Adrenal gland (tissue), 12 donors: Measurements from ENCODE around the gene TMEM235. TPM values are rescaled to one million over a fixed set of nuclear protein-coding genes. Genes with fewer than 3 reads are reported as not detected.
A peak's percentile ranks its signal among the peaks of the same experiment; 100 is the strongest.

ENCODE experiments used
- DNase-seq, 7 donors: peaks; one replicate each; pipeline ENCODE4 v3.0.0-alpha.2; 2019 to 2020
- H3K27ac ChIP-seq, 5 donors: fragments of 200-600 bp; sonication (generic) in 4 of 5; 1 replicate in 3 of 5; 2 replicates in 2 of 5; pipeline versions ENCODE4 v1.5.1 to v1.8.0; 2016 to 2020; ENCODE audit warnings: mild to moderate bottlenecking in 1 of 5
- H3K27me3 ChIP-seq: fragments of 200-600 bp; 2 replicates; pipeline ENCODE4 v1.8.0; 2021
- H3K36me3 ChIP-seq, 2 donors: fragments of 200-600 bp; replicated peaks in 1 of 2; 1 replicate in 1 of 2; 2 replicates in 1 of 2; pipeline versions ENCODE4 v1.5.1 to v1.8.0; 2018 to 2022
- H3K4me1 ChIP-seq, 2 donors: fragments of 200-600 bp; replicated peaks in 1 of 2; 1 replicate in 1 of 2; 2 replicates in 1 of 2; pipeline versions ENCODE4 v1.5.1 to v1.8.0; 2018 to 2021
- H3K4me3 ChIP-seq, 4 donors: fragments of 200-600 bp; sonication (generic) in 3 of 4; one replicate each; pipeline ENCODE4 v1.5.1; 2016 to 2018
- H3K9me3 ChIP-seq, 3 donors: fragments of 200-600 bp; sonication (generic) in 1 of 3; replicated peaks in 1 of 3; 1 replicate in 2 of 3; 2 replicates in 1 of 3; pipeline versions ENCODE4 v1.5.1 to v1.8.0; 2016 to 2021
- CTCF ChIP-seq, 6 experiments: fragments of 450-650 bp in 4 of 6; fragments of 200-600 bp in 2 of 6; sonication (generic) in 1 of 6; IDR thresholded peaks; 1 replicate in 5 of 6; 2 replicates in 1 of 6; pipeline versions ENCODE4 v1.5.1 to v1.8.0; 2016 to 2021; ENCODE audit warnings: antibody characterized with exemption in 6 of 6, mild to moderate bottlenecking in 2 of 6, moderate library complexity in 1 of 6
- POLR2A ChIP-seq, 2 donors: fragments of 450-650 bp; IDR thresholded peaks; one replicate each; pipeline ENCODE4 v1.6.1; 2017; ENCODE audit warnings: antibody characterized with exemption in 2 of 2, mild to moderate bottlenecking in 2 of 2, moderate library complexity in 1 of 2
- WGBS, 4 donors: extraction: QIAGEN DNeasy Blood & Tissue Kit in 2 of 4; methylation state at CpG; one replicate each; pipeline versions ENCODE4 v1.1.5 to v1.1.7; 2013 to 2017; 5-methylcytosine and 5-hydroxymethylcytosine counted together
- intact Hi-C, 2 donors: fragments of 100-400 bp; cut with DNase I; formaldehyde crosslinking; loops; one replicate each; pipeline versions ENCODE4 v1.14.1 to v1.15.0; 2022 to 2023
- polyA plus RNA-seq, 3 donors: library from polyadenylated mRNA; stranded (reverse); fragments of 200-250 nt in 2 of 3; fragments of 350-450 nt in 1 of 3; fragmentation: Illumina TruSeq in 1 of 3; extraction: RNeasy Lipid Tissue Mini Kit (QIAGEN cat#74804) in 1 of 3; gene quantifications; one replicate each; pipeline ENCODE4 v1.2.3, GENCODE V29; 2013 to 2014
- total RNA-seq, 9 donors: library from RNA; depleted of rRNA in 4 of 9; stranded (reverse); fragments of >200 nt in 4 of 9; fragments of 120-200 nt in 1 of 9; fragmentation: NEBNext Ultra II Directional in 1 of 9; extraction: Animal tissue kit (Norgen Biotek cat#: 25700) in 1 of 9; gene quantifications; one replicate each; pipeline versions ENCODE4 v1.1.0 to v1.2.4, GENCODE V29; 2013 to 2023
- donor health status: healthy with polysubstance abuse.
- donor health status: Bipolar disorder and iron deficiency.
- donor health status: DM: yes; HTN: yes; CAD: no.
- donor health status: DM: no; HTN: no; CAD: no.
- donor health status: DM: no; HTN: no; CAD: no.
- donor health status: DM: yes; HTN: yes; CAD: no.

Gene TMEM235
- total and polyA plus RNA-seq, 12 donors = 0.07 TPM; not detected in 11

GRCh38 chr17:78184868-78185267, 46.6 kb upstream of the TMEM235 start:
- Histone ChIP-seq H3K27me3 (no peaks in the 10 kb centered on the region), H3K4me1 (peaks cover 0 to 12% of the 10 kb centered on the region in 2 donors), H3K27ac (no peak overlapping the region), H3K9me3 (no peaks in the 10 kb centered on the region), H3K4me3 (no peak overlapping the region), H3K36me3 (no peaks in the 10 kb centered on the region)
- TF ChIP-seq POLR2A (IDR thresholded peaks at IDR 0.05) (no peak), CTCF (IDR thresholded peaks at IDR 0.05) (no peak)
- no peak for DNase-seq
- intact Hi-C loops = no loop called here
- 89 to 98% (median 93%) methylated on average over 7 to 9 of the region's 9 CpGs for WGBS, 4 donors

GRCh38 chr17:78185981-78186691, 45.3 kb upstream of the TMEM235 start:
- no peaks in the 10 kb centered on the region for H3K36me3 ChIP-seq
- peak overlapping the region in 1 of 4 donors; percentile 67 for H3K4me3 ChIP-seq
- no peaks in the 10 kb centered on the region for H3K9me3 ChIP-seq
- no peak for TF ChIP-seq CTCF (IDR thresholded peaks at IDR 0.05)
- TF ChIP-seq POLR2A (IDR thresholded peaks at IDR 0.05) = no peak
- DNase-seq = peak in 3 of 7 donors; percentile 35 to 48 (median 37)
- intact Hi-C loops = no loop called here
- peaks cover 0 to 9% of the 10 kb centered on the region in 2 donors for H3K4me1 ChIP-seq
- peak overlapping the region in 2 of 5 donors; percentile 4 to 81 for H3K27ac ChIP-seq
- no peaks in the 10 kb centered on the region for H3K27me3 ChIP-seq
- 57 to 76% (median 64%) methylated on average over 7 to 10 of the region's 10 CpGs for WGBS, 4 donors

GRCh38 chr17:78186692-78187595, 44.5 kb upstream of the TMEM235 start, which contains the start of the genes AFMID and TK1:
TSS of gene AFMID (plus strand) at chr17:78187362. CDS start at chr17:78187371, 9 bp downstream.
TSS of gene TK1 (minus strand) at chr17:78187052. CDS start at chr17:78186994, 58 bp downstream.
- 5 to 19% (median 7%) methylated on average over 14 to 57 of the region's 57 CpGs for WGBS, 4 donors
- peak; percentile 52 to 93 (median 69) for TF ChIP-seq CTCF (IDR thresholded peaks at IDR 0.05)
- TF ChIP-seq POLR2A (IDR thresholded peaks at IDR 0.05) = peak in 1 of 2 donors; percentile 20
- H3K36me3 ChIP-seq = no peaks in the 10 kb centered on the region
- H3K4me1 ChIP-seq = peaks cover 0 to 9% of the 10 kb centered on the region in 2 donors
- H3K4me3 ChIP-seq = peak within 1 kb of the TSS in 2 of 4 donors; percentile 22 to 67
- peak; percentile 94 to 98 (median 97) for DNase-seq
- H3K27ac ChIP-seq = peak within 1 kb of the TSS in 2 of 5 donors; percentile 4 to 81
- H3K9me3 ChIP-seq = no peaks in the 10 kb centered on the region
- no peaks in the 10 kb centered on the region for H3K27me3 ChIP-seq
- intact Hi-C loops = no loop called here

GRCh38 chr17:78196716-78197115, 34.7 kb upstream of the TMEM235 start:
- no peak for TF ChIP-seq POLR2A (IDR thresholded peaks at IDR 0.05)
- no peak for TF ChIP-seq CTCF (IDR thresholded peaks at IDR 0.05)
- Histone ChIP-seq H3K4me1 (no peaks in the 10 kb centered on the region), H3K4me3 (no peak overlapping the region), H3K9me3 (no peaks in the 10 kb centered on the region), H3K36me3 (no peaks in the 10 kb centered on the region), H3K27ac (no peak overlapping the region), H3K27me3 (no peaks in the 10 kb centered on the region)
- intact Hi-C loops = no loop called here
- DNase-seq = no peak
- 71 to 91% (median 89%) methylated on average over 5 of the region's 5 CpGs for WGBS, 4 donors
